ENCODE data around the gene BICD1.

GRCh38 chr12:32161058-32161457, 54.4 kb downstream of the BICD1 start:
- TF ChIP-seq CTCF (IDR thresholded peaks at IDR 0.05) (no peak), EZH2 (IDR thresholded peaks at IDR 0.05; ENCODE audit: borderline replicate concordance, insufficient read depth, low read depth, low read length, poor library complexity, severe bottlenecking) (no peak)
